K562 (cell line): ENCODE data around the gene GABBR1. TPM values are rescaled to one million over a fixed set of nuclear protein-coding genes. Genes with fewer than 3 reads are reported as not detected.
A peak's percentile ranks its signal among the peaks of the same experiment; 100 is the strongest.

ENCODE experiments used
- CAMTA2 ChIP-seq: fragments of 250-450 bp; sonication (Bioruptor Pico); conservative IDR thresholded peaks from 2 replicates; pipeline ENCODE4 v1.5.1; 2022
- DMBX1 ChIP-seq: fragments of 250-450 bp; sonication (Bioruptor Pico); IDR thresholded peaks from 2 replicates; pipeline ENCODE4 v1.8.0; 2022; ENCODE audit warnings: inconsistent platforms, mild to moderate bottlenecking, moderate library complexity, borderline replicate concordance
- EP400 ChIP-seq: fragments of 450-650 bp; IDR thresholded peaks from 2 replicates; pipeline ENCODE4 v1.6.1; 2017; ENCODE audit warnings: antibody characterized with exemption, mild to moderate bottlenecking, moderate library complexity
- GABPB1 ChIP-seq: sonication (generic); formaldehyde crosslinking; IDR thresholded peaks from 2 replicates; pipeline ENCODE4 v1.8.0; 2022; ENCODE audit warnings: mild to moderate bottlenecking, missing genetic modification reagents
- HNRNPL ChIP-seq: fragments of 200-400 bp; formaldehyde crosslinking; IDR thresholded peaks from 2 replicates; pipeline ENCODE4 v1.6.1; 2017; ENCODE audit warnings: low read depth, mild to moderate bottlenecking, low read length
- MBD2 ChIP-seq: sonication (generic); IDR thresholded peaks from 2 replicates; pipeline ENCODE4 v1.6.1; 2016; ENCODE audit warnings: low read depth, borderline replicate concordance
- MCM3 ChIP-seq: fragments of 450-650 bp; IDR thresholded peaks from 2 replicates; pipeline ENCODE4 v1.6.1; 2016
- MTA1 ChIP-seq: fragments of 450-650 bp; IDR thresholded peaks from 2 replicates; pipeline ENCODE4 v1.6.1; 2017; ENCODE audit warnings: borderline replicate concordance
- NCOA6 ChIP-seq: fragments of 450-650 bp; IDR thresholded peaks from 2 replicates; pipeline ENCODE4 v1.6.1; 2017; ENCODE audit warnings: mild to moderate bottlenecking
- RAD21 ChIP-seq, 2 experiments: fragments of 250-450 bp in 1 of 2; fragments of 450-650 bp in 1 of 2; sonication (Bioruptor Pico) in 1 of 2; formaldehyde crosslinking in 1 of 2; IDR thresholded peaks in 1 of 2; conservative IDR thresholded peaks in 1 of 2; 2 replicates each; pipeline versions ENCODE4 v1.4.0 to v1.8.0; 2020 to 2022; ENCODE audit warnings: mild to moderate bottlenecking in 2 of 2, moderate library complexity in 1 of 2
- RFX5 ChIP-seq: IDR thresholded peaks from 2 replicates; pipeline ENCODE4 v1.6.1; 2011; ENCODE audit warnings: low read depth, mild to moderate bottlenecking, improper control_type of control experiment, low read length
- TEAD2 ChIP-seq: fragments of 450-650 bp; IDR thresholded peaks from 2 replicates; pipeline ENCODE4 v1.6.1; 2016; ENCODE audit warnings: missing genetic modification characterization, control low read depth, missing compliant biosample characterization
- ZNF282 ChIP-seq: sonication (generic); formaldehyde crosslinking; IDR thresholded peaks from 2 replicates; pipeline ENCODE4 v1.8.1; 2023; ENCODE audit warnings: missing genetic modification reagents
- polyA plus RNA-seq, 8 experiments: library from polyadenylated mRNA; depleted of rRNA in 4 of 8; stranded (reverse) in 5 of 8; unstranded in 3 of 8; fragments of >200 nt; fragmentation: Nextera tagmentation in 2 of 8; fragmentation: Illumina TruSeq in 1 of 8; extraction: Ambion mirVana in 2 of 8; extraction: Trizol in 1 of 8; gene quantifications; 2 replicates each; pipeline versions ENCODE4 v1.2.1 to v1.2.3, GENCODE V29; 2011 to 2014; ENCODE audit warnings: inconsistent platforms in 1 of 8, missing spikeins in 1 of 8
- total RNA-seq, 7 experiments: library from RNA; depleted of rRNA in 6 of 7; stranded (reverse); fragments of >200 nt in 6 of 7; fragmentation: Illumina TruSeq in 2 of 7; extraction: Trizol in 2 of 7; gene quantifications; 2 replicates each; pipeline versions ENCODE4 v1.2.1 to v1.2.3, GENCODE V29; 2011 to 2021; ENCODE audit warnings: low replicate concordance in 1 of 7
- TF ChIP-seq, protein P1 (sequence below): IDR thresholded peaks from 3 replicates; pipeline ENCODE4 v1.6.1; 2011; ENCODE audit warnings: borderline replicate concordance, mild to moderate bottlenecking, moderate library complexity; ENCODE audit not compliant: insufficient read length; ENCODE audit errors: extremely low read depth
- TF ChIP-seq, protein P2 (sequence below), 2 experiments: IDR thresholded peaks; 2 replicates each; pipeline ENCODE4 v1.6.1; 2011; ENCODE audit warnings: borderline replicate concordance in 1 of 2, control low read depth in 1 of 2, low read depth in 1 of 2, low read length in 1 of 2, mild to moderate bottlenecking in 1 of 2, mixed read lengths in 1 of 2, moderate library complexity in 1 of 2; ENCODE audit not compliant: insufficient read depth in 1 of 2, insufficient read length in 1 of 2, poor library complexity in 1 of 2, severe bottlenecking in 1 of 2; ENCODE audit errors: extremely low read depth in 1 of 2
- TF ChIP-seq, protein P3 (sequence below): sonication (generic); formaldehyde crosslinking; IDR thresholded peaks from 2 replicates; pipeline ENCODE4 v1.8.0; 2023; ENCODE audit warnings: mild to moderate bottlenecking, missing genetic modification reagents
- TF ChIP-seq, protein P4 (sequence below): sonication (generic); formaldehyde crosslinking; IDR thresholded peaks from 2 replicates; pipeline ENCODE4 v1.8.0; 2022; ENCODE audit warnings: missing genetic modification reagents, mild to moderate bottlenecking, moderate library complexity, borderline replicate concordance

Gene GABBR1
- total and polyA plus RNA-seq, 9 of the 15 experiments (the other 6 are each of a cell fraction or from before 2014, with no cell fraction given): 2.2 to 48.3 (median 20.8) TPM

DNA sequence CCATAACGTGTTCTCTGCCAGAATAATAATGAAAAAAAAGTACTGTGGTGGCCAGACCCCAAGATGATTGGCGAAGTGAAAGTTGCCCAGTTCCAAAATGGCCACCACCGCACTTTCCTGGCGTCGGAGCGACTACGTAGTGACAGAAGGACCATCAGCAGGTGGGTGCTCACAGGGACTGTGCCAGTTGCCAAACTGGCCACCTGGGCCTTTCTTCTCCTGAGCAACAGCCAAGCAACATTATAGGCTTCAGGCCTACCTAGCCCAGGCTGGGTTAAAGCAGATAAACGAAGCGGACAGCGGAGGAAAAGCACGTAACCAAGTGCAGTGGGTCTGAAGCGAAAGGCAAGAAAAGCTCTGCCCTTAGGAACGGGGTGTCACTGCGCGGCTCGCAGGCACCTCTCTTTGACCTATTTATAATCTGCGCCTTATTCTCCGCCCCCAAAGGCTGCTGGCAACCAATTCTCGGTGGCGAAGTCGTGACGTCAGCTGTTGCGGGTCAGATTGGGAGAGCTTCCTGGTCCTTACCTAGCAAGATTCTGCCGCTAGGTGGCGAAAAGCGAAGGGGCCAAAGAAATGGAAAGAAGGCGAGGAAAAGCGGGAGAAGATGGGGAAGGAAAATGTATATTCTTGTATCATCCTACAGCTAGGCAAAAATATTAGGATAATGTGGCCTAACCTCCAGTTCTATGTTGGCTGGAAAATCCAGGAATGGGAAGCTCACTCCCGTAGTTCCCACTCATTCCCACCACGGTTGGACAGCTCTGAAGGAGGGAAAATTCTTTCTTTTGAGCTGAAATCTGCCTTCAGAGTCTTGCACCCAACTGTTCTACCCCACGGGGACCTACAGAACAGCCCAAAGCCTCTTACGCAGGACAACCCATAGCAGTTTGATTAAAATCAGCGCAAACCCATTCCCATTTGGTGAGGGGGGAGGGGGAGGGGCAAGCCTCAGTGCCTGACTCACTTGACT, 17.0 kb upstream of the GABBR1 start (continued):
- TF ChIP-seq, protein P1, sequence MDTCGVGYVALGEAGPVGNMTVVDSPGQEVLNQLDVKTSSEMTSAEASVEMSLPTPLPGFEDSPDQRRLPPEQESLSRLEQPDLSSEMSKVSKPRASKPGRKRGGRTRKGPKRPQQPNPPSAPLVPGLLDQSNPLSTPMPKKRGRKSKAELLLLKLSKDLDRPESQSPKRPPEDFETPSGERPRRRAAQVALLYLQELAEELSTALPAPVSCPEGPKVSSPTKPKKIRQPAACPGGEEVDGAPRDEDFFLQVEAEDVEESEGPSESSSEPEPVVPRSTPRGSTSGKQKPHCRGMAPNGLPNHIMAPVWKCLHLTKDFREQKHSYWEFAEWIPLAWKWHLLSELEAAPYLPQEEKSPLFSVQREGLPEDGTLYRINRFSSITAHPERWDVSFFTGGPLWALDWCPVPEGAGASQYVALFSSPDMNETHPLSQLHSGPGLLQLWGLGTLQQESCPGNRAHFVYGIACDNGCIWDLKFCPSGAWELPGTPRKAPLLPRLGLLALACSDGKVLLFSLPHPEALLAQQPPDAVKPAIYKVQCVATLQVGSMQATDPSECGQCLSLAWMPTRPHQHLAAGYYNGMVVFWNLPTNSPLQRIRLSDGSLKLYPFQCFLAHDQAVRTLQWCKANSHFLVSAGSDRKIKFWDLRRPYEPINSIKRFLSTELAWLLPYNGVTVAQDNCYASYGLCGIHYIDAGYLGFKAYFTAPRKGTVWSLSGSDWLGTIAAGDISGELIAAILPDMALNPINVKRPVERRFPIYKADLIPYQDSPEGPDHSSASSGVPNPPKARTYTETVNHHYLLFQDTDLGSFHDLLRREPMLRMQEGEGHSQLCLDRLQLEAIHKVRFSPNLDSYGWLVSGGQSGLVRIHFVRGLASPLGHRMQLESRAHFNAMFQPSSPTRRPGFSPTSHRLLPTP: no peak
- TF ChIP-seq MCM3 (no peak), GABPB1 (no peak; the same call in 1 of the 2 replicates), ZNF282 (no peak), RAD21 (CRISPR knock-in tag; conservative IDR thresholded peaks at IDR 0.05 in 1 of 2, IDR thresholded peaks at IDR 0.05 in 1 of 2) (peak in 1 of 2 experiments; percentile 18; a peak in 2 of 4 replicates), HNRNPL (no peak), DMBX1 (CRISPR knock-in tag) (no peak), EP400 (peak; percentile 82), CAMTA2 (CRISPR knock-in tag) (no peak), RFX5 (peak; percentile 99), TEAD2 (tag) (no peak), MTA1 (peak; percentile 92), NCOA6 (no peak), MBD2 (0 out of 2 replicates have a peak, but pooled peaks have one; percentile 14)
- TF ChIP-seq, protein P2, sequence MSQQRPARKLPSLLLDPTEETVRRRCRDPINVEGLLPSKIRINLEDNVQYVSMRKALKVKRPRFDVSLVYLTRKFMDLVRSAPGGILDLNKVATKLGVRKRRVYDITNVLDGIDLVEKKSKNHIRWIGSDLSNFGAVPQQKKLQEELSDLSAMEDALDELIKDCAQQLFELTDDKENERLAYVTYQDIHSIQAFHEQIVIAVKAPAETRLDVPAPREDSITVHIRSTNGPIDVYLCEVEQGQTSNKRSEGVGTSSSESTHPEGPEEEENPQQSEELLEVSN (IDR thresholded peaks at IDR 0.05; ENCODE audit: borderline replicate concordance in 1 of 2, extremely low read depth in 1 of 2, insufficient read depth in 1 of 2, insufficient read length in 1 of 2, low read depth in 1 of 2, low read length in 1 of 2, poor library complexity in 1 of 2, severe bottlenecking in 1 of 2): peak in 1 of 2 experiments; percentile 9
- TF ChIP-seq, protein P3, sequence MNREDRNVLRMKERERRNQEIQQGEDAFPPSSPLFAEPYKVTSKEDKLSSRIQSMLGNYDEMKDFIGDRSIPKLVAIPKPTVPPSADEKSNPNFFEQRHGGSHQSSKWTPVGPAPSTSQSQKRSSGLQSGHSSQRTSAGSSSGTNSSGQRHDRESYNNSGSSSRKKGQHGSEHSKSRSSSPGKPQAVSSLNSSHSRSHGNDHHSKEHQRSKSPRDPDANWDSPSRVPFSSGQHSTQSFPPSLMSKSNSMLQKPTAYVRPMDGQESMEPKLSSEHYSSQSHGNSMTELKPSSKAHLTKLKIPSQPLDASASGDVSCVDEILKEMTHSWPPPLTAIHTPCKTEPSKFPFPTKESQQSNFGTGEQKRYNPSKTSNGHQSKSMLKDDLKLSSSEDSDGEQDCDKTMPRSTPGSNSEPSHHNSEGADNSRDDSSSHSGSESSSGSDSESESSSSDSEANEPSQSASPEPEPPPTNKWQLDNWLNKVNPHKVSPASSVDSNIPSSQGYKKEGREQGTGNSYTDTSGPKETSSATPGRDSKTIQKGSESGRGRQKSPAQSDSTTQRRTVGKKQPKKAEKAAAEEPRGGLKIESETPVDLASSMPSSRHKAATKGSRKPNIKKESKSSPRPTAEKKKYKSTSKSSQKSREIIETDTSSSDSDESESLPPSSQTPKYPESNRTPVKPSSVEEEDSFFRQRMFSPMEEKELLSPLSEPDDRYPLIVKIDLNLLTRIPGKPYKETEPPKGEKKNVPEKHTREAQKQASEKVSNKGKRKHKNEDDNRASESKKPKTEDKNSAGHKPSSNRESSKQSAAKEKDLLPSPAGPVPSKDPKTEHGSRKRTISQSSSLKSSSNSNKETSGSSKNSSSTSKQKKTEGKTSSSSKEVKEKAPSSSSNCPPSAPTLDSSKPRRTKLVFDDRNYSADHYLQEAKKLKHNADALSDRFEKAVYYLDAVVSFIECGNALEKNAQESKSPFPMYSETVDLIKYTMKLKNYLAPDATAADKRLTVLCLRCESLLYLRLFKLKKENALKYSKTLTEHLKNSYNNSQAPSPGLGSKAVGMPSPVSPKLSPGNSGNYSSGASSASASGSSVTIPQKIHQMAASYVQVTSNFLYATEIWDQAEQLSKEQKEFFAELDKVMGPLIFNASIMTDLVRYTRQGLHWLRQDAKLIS: no peak
- TF ChIP-seq, protein P4, sequence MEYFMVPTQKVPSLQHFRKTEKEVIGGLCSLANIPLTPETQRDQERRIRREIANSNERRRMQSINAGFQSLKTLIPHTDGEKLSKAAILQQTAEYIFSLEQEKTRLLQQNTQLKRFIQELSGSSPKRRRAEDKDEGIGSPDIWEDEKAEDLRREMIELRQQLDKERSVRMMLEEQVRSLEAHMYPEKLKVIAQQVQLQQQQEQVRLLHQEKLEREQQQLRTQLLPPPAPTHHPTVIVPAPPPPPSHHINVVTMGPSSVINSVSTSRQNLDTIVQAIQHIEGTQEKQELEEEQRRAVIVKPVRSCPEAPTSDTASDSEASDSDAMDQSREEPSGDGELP (CRISPR knock-in tag): peak; percentile 75
